Measurements from ENCODE around the gene NPC1L1. TPM values are rescaled to one million over a fixed set of nuclear protein-coding genes. Genes with fewer than 3 reads are reported as not detected.
A peak's percentile ranks its signal among the peaks of the same experiment; 100 is the strongest.

Gene NPC1L1
- total RNA-seq, 1 donor from 2014 or later: 0.30 TPM

GRCh38 chr7:44498230-44498954 lies 42.7 kb downstream of the NPC1L1 start:
- no peak for DNase-seq

- DNase-seq: no peak
Measured at GRCh38 chr7:44497155-44498027, 43.7 kb downstream of the NPC1L1 start.

DNA sequence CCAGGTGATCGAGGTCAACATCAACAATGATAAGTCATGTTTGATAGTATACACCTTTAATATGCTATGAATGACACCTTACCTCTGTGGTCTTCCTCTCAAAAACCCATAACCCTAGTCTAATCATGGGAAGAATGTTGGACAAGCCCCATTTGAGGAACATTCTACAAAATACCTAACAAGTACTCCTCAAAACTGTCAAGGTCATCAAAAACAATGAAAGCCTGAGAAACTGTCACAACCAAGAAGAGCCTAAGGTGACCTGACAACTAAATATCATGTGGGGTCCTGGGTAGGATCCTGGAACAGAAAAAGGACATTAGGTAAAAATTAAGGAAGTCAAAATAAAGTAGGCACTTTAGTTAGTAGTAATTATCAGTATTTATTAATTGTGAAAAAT lies 44.7 kb downstream of the NPC1L1 start:
- no peak for DNase-seq

GRCh38 chr7:44494960-44495359 lies 46.2 kb downstream of the NPC1L1 start:
- no peak for DNase-seq

DNA sequence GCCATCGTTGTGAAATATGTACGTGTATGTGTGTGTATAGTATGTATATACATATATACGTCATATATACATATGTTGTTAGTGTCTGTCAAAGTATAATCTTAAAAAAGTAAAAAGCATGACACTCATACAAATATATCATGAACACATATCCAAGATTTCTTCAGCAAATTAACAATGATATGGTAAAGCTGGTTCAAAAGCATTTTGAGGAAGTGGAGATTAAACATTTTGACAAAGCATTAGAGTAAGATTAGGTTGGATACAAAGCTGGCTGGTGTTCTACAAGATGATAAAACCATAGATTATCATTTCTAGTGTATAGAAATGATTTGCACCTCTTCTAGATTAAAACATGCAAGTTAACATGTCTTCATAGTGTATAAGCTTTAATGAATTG lies 49.9 kb downstream of the NPC1L1 start:
- DNase-seq: no peak

- peak; percentile 77 for DNase-seq
Measured at GRCh38 chr7:44490351-44491200, 50.6 kb downstream of the NPC1L1 start, which contains the start of gene NUDCD3. NUDCD3 (minus strand) TSS chr7:44490658; CDS start chr7:44490600, 58 bp downstream.

DNA sequence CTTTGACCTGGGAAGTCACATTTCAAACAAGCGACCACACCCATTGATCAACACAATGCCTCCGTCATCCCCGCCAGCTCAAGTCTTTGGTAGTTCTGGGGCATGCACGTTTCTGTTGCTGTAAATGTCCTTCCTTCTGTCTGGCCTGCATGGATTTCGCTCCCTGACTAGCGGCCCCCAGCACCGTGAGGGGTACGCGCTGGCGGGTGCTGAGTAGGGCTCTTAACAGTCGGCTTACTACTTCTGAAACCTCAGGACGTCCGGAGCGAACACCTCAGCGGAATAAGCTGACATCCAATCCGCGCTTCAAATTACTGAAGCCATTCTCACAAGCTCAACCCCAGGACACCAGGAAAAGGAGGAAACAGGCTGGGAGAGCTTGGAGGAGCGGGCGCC lies 51.2 kb downstream of the NPC1L1 start:
- DNase-seq: no peak

GRCh38 chr7:44488955-44489354 lies 52.2 kb downstream of the NPC1L1 start:
- DNase-seq: no peak

- no peak for DNase-seq
Measured at GRCh38 chr7:44486693-44487092, 54.4 kb downstream of the NPC1L1 start.

DNA sequence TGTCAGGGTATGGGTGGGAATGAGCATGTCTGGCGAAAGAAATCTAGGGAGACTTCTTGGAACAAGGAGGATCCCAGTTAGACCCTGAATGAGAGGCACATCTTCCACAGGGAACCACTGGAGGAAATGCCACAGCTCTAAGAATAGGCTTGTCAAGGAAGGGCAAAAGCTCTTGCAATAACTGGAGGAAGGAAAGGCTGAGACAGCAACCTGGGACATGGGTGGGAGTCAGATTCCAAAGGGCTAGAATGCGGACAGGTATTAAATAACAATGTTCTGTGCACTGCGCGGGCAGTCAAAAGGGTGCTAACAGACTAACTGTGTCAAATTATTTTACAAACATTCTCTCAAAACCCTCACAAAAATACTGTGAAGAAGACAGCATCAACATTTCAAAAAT lies 55.1 kb downstream of the NPC1L1 start:
- DNase-seq: no peak

DNA sequence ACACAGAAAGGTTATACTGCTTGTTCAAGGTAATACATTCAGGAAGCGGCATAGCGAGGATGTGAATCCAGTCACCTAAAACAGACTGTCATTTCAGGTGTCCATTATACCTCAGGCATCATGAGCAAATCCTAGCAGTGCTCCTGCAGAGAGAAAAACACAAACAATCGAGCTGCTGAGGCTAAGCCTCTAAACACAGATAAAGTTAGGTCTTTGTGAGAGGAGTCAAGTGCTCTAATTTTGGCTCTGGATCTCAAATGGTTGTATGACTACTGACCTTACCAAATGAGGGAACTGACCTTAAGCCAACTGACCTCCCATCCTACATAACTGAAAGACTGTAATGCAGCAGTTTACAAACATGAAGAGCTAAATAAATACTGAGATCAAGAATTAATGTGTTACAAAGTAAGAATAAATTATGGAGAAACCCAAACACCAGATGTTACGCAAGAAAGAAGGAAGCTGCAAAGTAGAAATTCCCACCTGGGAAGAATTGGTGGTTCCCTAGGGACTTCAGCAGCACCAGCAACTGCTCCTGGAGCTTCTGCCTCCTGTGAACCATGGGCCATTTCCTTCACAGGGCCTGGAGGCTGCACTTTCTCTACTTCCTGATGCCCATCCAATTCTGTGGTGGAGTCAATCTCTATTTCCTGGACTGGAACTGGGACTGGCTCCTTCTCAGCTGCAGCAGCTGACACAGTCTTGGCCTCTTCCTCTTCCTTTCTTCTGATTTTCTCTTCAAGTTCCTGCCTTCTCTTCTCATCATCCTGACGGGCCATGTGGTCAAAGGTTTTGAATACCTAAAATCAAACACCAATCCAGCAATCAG lies 56.4 kb downstream of the NPC1L1 start:
- DNase-seq: no peak

DNA sequence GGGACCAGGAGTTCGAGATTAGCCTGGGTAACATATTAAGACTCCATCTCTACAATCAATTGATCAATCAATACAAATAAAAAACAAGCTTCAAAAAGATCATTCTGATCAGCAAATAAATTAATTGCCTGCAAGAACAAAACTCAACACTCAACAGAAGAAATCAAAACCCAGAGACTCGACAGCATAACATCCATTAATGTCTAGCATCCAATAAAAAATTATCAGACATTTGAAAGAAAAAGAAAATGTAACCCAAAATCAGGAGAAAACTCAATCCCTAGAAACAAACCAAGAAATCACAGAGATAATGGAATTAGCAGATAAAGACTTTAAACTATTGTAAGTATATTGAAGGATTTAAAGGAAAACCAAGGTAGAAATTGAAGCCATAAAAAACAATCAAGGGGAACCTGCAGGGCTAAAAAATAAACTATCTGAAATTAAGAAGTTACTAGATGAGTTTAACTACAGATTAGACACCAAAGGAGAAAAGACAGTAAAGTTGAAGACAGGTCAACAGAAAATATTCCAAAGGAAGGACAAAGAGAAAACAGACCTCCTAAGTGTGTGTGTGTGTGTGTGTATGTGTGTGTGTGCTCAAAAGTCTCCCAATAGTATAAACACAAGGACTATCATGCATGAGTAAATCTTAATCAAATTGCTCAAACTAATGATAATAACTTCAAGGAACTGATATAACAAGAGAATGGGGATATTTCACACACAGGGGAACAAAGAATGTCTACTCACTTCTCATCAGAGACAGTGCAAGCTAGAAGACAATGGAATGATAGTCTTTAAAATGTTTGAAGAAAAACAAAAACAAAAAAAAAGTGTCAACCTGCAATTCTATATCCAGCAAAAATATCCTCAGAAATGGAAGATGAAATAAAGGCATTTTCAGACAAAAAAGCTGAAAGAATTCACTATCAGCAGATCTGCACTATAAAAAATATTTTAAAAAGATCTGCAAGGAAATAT lies 58.3 kb downstream of the NPC1L1 start:
- no peak for DNase-seq

- DNase-seq: no peak
Measured at GRCh38 chr7:44477938-44478337, 63.2 kb downstream of the NPC1L1 start.

DNA sequence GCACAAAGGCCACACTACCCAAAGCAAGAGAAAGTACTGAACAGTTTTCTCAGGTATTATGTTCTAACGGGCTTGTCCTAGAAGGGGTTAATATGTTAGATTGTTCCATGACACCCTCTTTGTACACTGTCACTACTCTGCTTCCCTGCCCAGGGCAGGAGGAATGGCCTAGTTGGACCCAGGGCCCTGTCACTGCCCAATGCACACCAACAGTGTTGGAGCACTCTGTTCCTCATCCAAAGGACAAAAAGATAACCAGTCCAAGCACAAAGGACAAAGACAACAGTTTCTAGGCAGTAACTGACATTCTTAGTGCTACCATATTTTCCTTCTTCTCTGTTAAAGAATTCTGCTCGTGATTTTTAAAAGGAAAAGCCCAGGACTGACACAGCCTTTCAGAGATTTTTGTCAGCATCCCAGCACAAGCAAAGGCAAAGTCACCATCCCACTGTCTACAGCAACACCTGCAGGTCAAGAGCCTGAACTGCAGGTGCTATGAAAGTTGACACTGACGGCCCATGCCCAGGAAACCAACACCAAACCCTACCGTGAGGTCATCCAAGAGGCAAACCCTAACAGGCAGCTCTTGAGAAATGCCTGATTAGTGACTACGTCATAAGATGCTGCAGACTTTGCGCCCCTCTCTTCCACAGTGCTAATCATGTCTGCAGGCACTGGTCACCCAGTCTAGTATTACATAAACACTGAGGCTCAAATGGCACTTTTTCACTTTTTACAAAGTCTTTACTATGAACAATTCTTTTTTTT lies 63.9 kb downstream of the NPC1L1 start:
- DNase-seq: peak; percentile 55

DNA sequence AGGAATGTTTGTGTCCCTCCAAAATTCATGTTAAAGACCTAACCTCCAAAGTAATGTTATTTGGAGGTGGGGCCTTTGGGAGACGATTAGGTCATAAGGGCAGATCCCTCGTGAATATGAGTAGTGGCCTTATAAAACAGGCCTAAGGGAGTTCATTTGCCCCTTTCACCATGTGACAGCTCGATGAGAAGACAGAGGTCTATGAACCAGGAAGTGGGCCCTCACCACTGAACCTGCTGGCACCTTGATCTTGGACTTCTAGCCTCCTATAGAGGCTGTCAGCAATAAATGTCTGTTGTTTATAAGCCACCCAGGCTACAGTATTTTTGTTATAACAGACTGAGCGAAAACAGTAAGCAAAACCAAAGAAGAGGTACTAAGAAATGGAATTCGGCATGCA lies 64.8 kb downstream of the NPC1L1 start:
- DNase-seq: no peak

DNA sequence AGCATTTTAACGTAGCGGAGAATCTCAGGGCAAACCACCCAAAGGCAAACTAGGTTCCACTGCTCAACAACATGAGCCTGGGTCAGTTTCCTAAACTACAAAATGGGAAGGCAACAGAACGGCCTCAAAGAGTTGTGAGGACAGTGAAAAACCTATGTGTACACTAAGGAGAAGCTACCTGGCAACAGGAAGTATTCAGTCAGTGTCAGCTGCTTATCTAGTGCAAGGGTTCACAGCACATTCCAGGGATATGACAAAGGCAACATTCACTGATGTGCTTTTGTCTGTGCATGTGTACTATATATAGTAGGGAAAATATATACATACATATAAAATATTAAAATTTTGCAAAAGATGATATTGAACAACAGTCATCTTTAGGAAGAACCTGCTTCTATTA lies 67.8 kb downstream of the NPC1L1 start:
- no peak for DNase-seq

DNA sequence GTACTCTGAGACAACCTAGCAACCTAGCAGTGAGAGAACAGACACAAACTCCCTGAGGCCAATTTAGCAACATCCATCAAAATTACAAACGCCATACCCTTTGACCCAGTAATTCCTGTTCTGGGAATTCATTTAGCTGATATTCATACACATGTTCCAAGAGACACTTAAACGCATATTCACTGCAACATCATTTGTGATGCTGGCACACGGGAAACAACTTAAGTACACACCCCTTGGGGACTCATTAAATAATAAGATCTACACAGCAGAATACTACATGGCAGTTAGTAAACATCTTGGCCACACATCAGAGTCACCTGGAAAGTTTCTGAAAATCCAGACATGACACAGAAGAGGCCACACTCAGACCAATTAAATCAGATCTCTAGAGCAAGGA lies 68.3 kb downstream of the NPC1L1 start:
- no peak for DNase-seq

DNA sequence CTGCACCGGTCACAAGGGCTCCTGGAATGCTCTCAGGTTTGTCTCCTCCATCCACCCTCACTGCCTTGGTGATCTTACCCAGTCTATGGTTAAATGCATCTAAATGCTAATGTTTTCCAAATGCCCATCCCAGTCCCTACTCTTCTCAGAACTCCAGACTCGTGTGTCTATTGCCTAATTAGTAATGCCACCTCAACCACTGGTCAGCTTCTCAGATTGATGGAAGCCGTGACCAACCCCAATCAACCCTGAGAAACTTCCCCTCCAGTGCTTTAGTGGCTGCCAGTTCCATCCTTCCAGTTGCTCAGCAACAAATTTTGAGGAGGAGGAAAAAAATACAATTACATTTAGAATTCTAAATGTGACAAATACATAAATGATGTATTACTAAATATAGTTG lies 69.3 kb downstream of the NPC1L1 start:
- DNase-seq: no peak

- DNase-seq: no peak
Measured at GRCh38 chr7:44471436-44471835, 69.7 kb downstream of the NPC1L1 start.

Measured in skin of body (tissue), 2 donors.